Loucy (cell line): ENCODE data around the gene SMCR8.

Experiments used
- EZH2phosphoT487 ChIP-seq: fragments of 200-600 bp; IDR thresholded peaks from 2 replicates; pipeline ENCODE4 v1.6.1; 2018; ENCODE audit warnings: antibody characterized with exemption, mild to moderate bottlenecking, moderate library complexity, borderline replicate concordance
- TF ChIP-seq, protein P1 (sequence below): fragments of 200-600 bp; sonication (generic); conservative IDR thresholded peaks from 2 replicates; pipeline ENCODE4 v1.5.1; 2014; ENCODE audit warnings: mild to moderate bottlenecking, antibody characterized with exemption, low read length

DNA sequence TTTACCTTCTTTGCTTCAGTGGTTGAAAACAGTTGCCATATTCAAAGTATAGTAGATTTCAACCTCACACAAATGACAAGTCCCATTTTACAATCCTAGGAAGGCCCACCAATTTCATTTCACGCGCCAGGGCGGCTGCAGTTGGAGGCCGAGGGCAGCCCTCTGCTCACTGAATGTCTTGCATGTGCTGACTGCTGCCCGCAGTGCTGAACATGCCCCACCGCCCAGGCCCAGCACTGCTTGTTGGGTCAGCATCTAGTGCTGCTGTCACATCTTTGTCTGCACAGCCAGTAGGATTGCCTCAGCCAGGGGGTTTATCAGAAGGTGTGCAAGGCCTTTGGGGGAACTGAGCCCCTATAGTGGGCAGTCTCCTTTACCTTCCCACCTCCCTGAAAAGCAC lies 11.5 kb downstream of the SMCR8 start:
- TF ChIP-seq, protein P1, sequence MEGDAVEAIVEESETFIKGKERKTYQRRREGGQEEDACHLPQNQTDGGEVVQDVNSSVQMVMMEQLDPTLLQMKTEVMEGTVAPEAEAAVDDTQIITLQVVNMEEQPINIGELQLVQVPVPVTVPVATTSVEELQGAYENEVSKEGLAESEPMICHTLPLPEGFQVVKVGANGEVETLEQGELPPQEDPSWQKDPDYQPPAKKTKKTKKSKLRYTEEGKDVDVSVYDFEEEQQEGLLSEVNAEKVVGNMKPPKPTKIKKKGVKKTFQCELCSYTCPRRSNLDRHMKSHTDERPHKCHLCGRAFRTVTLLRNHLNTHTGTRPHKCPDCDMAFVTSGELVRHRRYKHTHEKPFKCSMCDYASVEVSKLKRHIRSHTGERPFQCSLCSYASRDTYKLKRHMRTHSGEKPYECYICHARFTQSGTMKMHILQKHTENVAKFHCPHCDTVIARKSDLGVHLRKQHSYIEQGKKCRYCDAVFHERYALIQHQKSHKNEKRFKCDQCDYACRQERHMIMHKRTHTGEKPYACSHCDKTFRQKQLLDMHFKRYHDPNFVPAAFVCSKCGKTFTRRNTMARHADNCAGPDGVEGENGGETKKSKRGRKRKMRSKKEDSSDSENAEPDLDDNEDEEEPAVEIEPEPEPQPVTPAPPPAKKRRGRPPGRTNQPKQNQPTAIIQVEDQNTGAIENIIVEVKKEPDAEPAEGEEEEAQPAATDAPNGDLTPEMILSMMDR: no peak
- TF ChIP-seq EZH2phosphoT487: no peak
